Pancreas (tissue), 10 donors: Measurements from ENCODE around the gene GDI1. TPM values are rescaled to one million over a fixed set of nuclear protein-coding genes. Genes with fewer than 3 reads are reported as not detected.

Experiments used
- ATAC-seq, 4 donors: fragments of 200-7000 bp; cut with Tn5 transposase; one replicate each; pipeline versions ENCODE4 v1.8.0 to v1.9.1; 2020; ENCODE audit warnings: mild to moderate bottlenecking in 4 of 4, moderate library complexity in 4 of 4
- DNase-seq, 6 donors: peaks; one replicate each; pipeline ENCODE4 v3.0.0-alpha.2; 2020
- FAIRE-seq: peaks from 2 replicates; lab custom pipeline; 2012; peaks lifted over from hg19 to GRCh38; lab: Jason Lieb, UNC
- H3K27ac ChIP-seq, 4 donors: fragments of 200-600 bp; sonication (generic); 1 replicate in 3 of 4; 2 replicates in 1 of 4; pipeline versions ENCODE4 v1.5.0 to v1.8.0; 2020
- H3K27me3 ChIP-seq, 4 donors: fragments of 200-600 bp; one replicate each; pipeline ENCODE4 v1.8.0; 2021
- H3K36me3 ChIP-seq, 3 donors: fragments of 200-600 bp; sonication (generic) in 1 of 3; one replicate each; pipeline versions ENCODE4 v1.5.0 to v1.8.0; 2020 to 2021
- H3K4me1 ChIP-seq, 3 donors: fragments of 200-600 bp; one replicate each; pipeline ENCODE4 v1.8.0; 2021
- H3K4me3 ChIP-seq, 4 donors: fragments of 200-600 bp; sonication (generic) in 2 of 4; one replicate each; pipeline versions ENCODE4 v1.5.0 to v1.8.0; 2020 to 2021
- H3K9me3 ChIP-seq, 4 donors: fragments of 200-600 bp; one replicate each; pipeline ENCODE4 v1.8.0; 2021
- WGBS, 2 donors: extraction: QIAGEN DNeasy Blood & Tissue Kit; methylation state at CpG; one replicate each; pipeline ENCODE4 v1.1.7; 2013; 5-methylcytosine and 5-hydroxymethylcytosine counted together
- intact Hi-C, 3 donors: fragments of 100-400 bp; cut with DNase I; formaldehyde crosslinking; loops; one replicate each; pipeline versions ENCODE4 v1.11.1 to v1.14.2; 2022
- polyA plus RNA-seq, 2 donors: library from polyadenylated mRNA; stranded (reverse); fragments of 200-250 nt; gene quantifications; one replicate each; pipeline ENCODE4 v1.2.3, GENCODE V29; 2013
- total RNA-seq, 6 donors: library from RNA; stranded (reverse); fragmentation: NEBNext Ultra II Directional in 4 of 6; extraction: Animal tissue kit (Norgen Biotek cat#: 25700) in 4 of 6; gene quantifications; one replicate each; pipeline versions ENCODE4 v1.2.1 to v1.2.4, GENCODE V29; 2021 to 2023
- TF ChIP-seq, protein P1 (sequence below), 4 donors: fragments of 200-600 bp; sonication (generic) in 3 of 4; IDR thresholded peaks; one replicate each; pipeline versions ENCODE4 v1.5.0 to v1.8.0; 2021; ENCODE audit warnings: antibody characterized with exemption in 4 of 4
- donor health status: healthy with polysubstance abuse.
- donor health status: DM: no; HTN: no; CAD: no; lungs with moderate emphysema.
- donor health status: DM: no; HTN: no; CAD: no.
- donor health status: control.
- donor health status: control.
- donor health status: Bipolar disorder and iron deficiency.
- donor health status: DM: yes; HTN: yes; CAD: no.
- donor health status: DM: no; HTN: no; CAD: no.
- donor health status: DM: no; HTN: no; CAD: no.
- donor health status: DM: yes; HTN: yes; CAD: no.

Gene GDI1
- total and polyA plus RNA-seq, 8 donors: 25.5 to 138 (median 36.6) TPM

DNA sequence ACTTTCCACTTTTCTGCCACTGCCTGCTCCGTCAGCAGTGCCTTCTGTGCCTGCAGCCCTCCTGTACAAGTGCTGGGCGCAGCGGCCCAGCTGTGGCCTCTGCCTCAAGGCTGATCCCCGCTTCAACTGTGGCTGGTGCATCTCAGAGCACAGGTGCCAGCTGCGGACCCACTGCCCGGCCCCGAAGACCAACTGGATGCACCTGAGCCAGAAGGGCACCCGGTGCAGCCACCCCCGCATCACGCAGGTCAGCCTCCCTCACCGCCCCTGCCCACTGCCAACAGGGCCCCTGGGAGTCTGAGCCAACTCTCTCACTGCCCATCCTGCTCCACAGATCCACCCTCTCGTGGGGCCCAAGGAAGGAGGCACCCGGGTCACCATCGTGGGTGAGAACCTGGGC is 28.6 kb downstream of the GDI1 start:
- H3K4me1 ChIP-seq: no peaks in the 10 kb centered on the region
- H3K36me3 ChIP-seq: peaks cover 0 to 7% (median 0%) of the 10 kb centered on the region in 3 donors
- no peak for ATAC-seq
- FAIRE-seq: no peak
- no peaks in the 10 kb centered on the region for H3K27me3 ChIP-seq
- WGBS, 2 donors: 88 to 90% methylated on average over 10 to 14 of the region's 14 CpGs
- DNase-seq: peak in 1 of 6 donors; percentile 57
- H3K9me3 ChIP-seq: no peaks in the 10 kb centered on the region
- no peak overlapping the region for H3K4me3 ChIP-seq
- no peak overlapping the region for H3K27ac ChIP-seq
- intact Hi-C loops: no loop called here
- TF ChIP-seq, protein P1, sequence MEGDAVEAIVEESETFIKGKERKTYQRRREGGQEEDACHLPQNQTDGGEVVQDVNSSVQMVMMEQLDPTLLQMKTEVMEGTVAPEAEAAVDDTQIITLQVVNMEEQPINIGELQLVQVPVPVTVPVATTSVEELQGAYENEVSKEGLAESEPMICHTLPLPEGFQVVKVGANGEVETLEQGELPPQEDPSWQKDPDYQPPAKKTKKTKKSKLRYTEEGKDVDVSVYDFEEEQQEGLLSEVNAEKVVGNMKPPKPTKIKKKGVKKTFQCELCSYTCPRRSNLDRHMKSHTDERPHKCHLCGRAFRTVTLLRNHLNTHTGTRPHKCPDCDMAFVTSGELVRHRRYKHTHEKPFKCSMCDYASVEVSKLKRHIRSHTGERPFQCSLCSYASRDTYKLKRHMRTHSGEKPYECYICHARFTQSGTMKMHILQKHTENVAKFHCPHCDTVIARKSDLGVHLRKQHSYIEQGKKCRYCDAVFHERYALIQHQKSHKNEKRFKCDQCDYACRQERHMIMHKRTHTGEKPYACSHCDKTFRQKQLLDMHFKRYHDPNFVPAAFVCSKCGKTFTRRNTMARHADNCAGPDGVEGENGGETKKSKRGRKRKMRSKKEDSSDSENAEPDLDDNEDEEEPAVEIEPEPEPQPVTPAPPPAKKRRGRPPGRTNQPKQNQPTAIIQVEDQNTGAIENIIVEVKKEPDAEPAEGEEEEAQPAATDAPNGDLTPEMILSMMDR (IDR thresholded peaks at IDR 0.05): no peak

DNA sequence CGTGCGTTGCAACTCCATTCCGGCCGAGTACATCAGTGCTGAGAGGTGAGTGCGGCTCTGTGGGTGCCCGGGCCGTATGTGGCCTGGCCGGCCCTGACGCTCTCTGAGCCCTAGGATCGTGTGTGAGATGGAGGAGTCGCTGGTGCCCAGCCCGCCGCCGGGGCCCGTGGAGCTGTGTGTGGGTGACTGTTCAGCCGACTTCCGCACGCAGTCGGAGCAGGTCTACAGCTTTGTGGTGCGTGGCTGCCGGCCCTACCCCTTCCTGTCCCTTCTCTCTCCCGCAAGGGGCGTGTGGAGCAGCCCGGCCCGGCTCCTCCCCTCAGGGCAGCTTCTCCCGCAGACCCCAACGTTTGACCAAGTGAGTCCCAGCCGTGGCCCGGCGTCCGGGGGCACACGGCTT is 29.1 kb downstream of the GDI1 start:
- Histone ChIP-seq H3K36me3 (peaks cover 0 to 7% (median 0%) of the 10 kb centered on the region in 3 donors), H3K4me1 (no peaks in the 10 kb centered on the region), H3K4me3 (no peak overlapping the region), H3K9me3 (no peaks in the 10 kb centered on the region), H3K27ac (no peak overlapping the region), H3K27me3 (no peaks in the 10 kb centered on the region)
- ATAC-seq (no peak), DNase-seq (peak in 1 of 6 donors; percentile 69), FAIRE-seq (no peak)
- intact Hi-C loops: no loop called here
- WGBS, 2 donors: 89 to 90% methylated on average over 30 to 32 of the region's 32 CpGs
- TF ChIP-seq, protein P1 (IDR thresholded peaks at IDR 0.05): no peak

DNA sequence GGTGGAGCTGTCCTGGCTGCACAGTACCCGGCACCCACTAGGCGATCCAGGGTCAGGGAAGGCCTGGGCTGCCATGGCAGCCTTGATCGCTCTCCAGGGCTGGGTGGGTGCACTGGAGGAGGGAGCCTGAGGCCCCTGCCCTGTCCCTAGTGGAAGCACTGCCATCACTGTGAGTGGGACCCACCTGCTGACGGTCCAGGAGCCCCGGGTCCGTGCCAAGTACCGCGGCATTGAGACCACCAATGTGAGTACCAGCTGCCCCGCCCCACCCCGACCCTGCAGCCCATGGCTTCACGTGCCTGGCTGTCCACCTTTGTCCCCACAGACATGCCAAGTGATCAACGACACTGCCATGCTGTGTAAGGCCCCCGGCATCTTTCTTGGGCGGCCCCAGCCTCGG is 30.0 kb downstream of the GDI1 start:
- intact Hi-C loops: no loop called here
- FAIRE-seq (no peak), ATAC-seq (no peak), DNase-seq (peak in 1 of 6 donors; percentile 74)
- WGBS, 2 donors: 91 to 92% methylated on average over 13 to 15 of the region's 15 CpGs
- no peaks in the 10 kb centered on the region for H3K4me1 ChIP-seq
- TF ChIP-seq, protein P1 (IDR thresholded peaks at IDR 0.05): no peak
- no peaks in the 10 kb centered on the region for H3K9me3 ChIP-seq
- no peaks in the 10 kb centered on the region for H3K27me3 ChIP-seq
- H3K4me3 ChIP-seq: no peak overlapping the region
- H3K27ac ChIP-seq: no peak overlapping the region
- H3K36me3 ChIP-seq: peaks cover 0 to 7% (median 0%) of the 10 kb centered on the region in 3 donors

DNA sequence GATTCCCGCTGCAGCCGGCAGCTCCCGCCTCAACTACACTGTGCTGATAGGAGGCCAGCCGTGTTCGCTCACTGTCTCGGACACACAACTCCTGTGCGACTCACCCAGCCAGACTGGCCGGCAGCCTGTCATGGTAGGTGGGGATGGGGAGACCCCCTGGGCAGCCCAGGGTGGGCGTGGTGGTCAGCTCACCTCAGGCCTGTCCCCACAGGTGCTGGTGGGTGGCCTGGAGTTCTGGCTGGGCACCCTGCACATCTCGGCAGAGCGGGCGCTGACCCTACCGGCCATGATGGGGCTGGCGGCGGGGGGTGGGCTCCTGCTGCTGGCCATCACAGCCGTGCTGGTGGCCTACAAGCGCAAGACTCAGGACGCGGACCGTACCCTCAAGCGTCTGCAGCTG is 30.6 kb downstream of the GDI1 start:
- Histone ChIP-seq H3K4me1 (no peaks in the 10 kb centered on the region), H3K4me3 (no peak overlapping the region), H3K27me3 (no peaks in the 10 kb centered on the region), H3K9me3 (no peaks in the 10 kb centered on the region), H3K27ac (no peak overlapping the region), H3K36me3 (peaks cover 0 to 7% (median 0%) of the 10 kb centered on the region in 3 donors)
- intact Hi-C loops: no loop called here
- ATAC-seq (no peak), DNase-seq (peak in 2 of 6 donors; percentile 20 to 73), FAIRE-seq (no peak)
- WGBS, 2 donors: 93 to 97% methylated on average over 18 to 21 of the region's 21 CpGs
- TF ChIP-seq, protein P1 (IDR thresholded peaks at IDR 0.05): no peak

DNA sequence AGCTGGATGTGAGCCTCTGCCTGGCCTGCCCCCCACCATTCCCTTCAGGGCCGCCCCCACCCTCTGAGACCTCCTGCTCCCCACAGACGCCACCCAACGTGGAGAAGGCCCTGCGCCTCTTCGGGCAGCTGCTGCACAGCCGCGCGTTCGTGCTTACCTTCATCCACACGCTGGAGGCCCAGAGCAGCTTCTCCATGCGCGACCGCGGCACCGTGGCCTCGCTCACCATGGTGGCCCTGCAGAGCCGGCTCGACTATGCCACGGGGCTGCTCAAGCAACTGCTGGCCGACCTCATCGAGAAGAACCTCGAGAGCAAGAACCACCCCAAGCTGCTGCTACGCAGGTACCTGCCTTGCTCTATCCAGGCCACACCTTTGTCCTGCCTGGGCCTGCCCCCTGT is 31.3 kb downstream of the GDI1 start:
- Histone ChIP-seq H3K27ac (no peak overlapping the region), H3K4me1 (no peaks in the 10 kb centered on the region), H3K36me3 (peaks cover 0 to 7% (median 0%) of the 10 kb centered on the region in 3 donors), H3K9me3 (no peaks in the 10 kb centered on the region), H3K27me3 (no peaks in the 10 kb centered on the region), H3K4me3 (no peak overlapping the region)
- TF ChIP-seq, protein P1 (IDR thresholded peaks at IDR 0.05): no peak
- FAIRE-seq (no peak), DNase-seq (peak in 1 of 6 donors; percentile 77), ATAC-seq (no peak)
- intact Hi-C loops: no loop called here
- WGBS, 2 donors: 91 to 96% methylated on average over 23 of the region's 23 CpGs
